GM12872 (cell line): ENCODE results near the gene NAP1L5.

Experiments used
- CTCF ChIP-seq: IDR thresholded peaks from 3 replicates; pipeline ENCODE4 v1.5.1; 2011; ENCODE audit warnings: low read depth, mild to moderate bottlenecking, low read length, moderate library complexity; ENCODE audit not compliant: insufficient read depth

The NAP1L5 gene

GRCh38 chr4:88706574-88706973 is 8.9 kb upstream of the NAP1L5 start:
- peak; percentile 35; the same call in 1 of the 3 replicates for TF ChIP-seq CTCF

GRCh38 chr4:88705805-88706492 is 8.3 kb upstream of the NAP1L5 start:
- TF ChIP-seq CTCF = no peak

GRCh38 chr4:88705223-88705622 is 7.6 kb upstream of the NAP1L5 start:
- TF ChIP-seq CTCF = no peak

- TF ChIP-seq CTCF = no peak
These were observed 5.2 kb upstream of the NAP1L5 start for GRCh38 chr4:88702782-88703181.

GRCh38 chr4:88698519-88698918 is 890 bp upstream of the NAP1L5 start:
- no peak for TF ChIP-seq CTCF

- TF ChIP-seq CTCF = no peak
These were observed 488 bp downstream of the NAP1L5 start for GRCh38 chr4:88697141-88697540.

- no peak for TF ChIP-seq CTCF
These were observed 999 bp downstream of the NAP1L5 start for GRCh38 chr4:88696630-88697029.
